Endothelial cell of umbilical vein (primary cell): ENCODE data around the gene DDX59. TPM values are rescaled to one million over a fixed set of nuclear protein-coding genes. Genes with fewer than 3 reads are reported as not detected.

ENCODE experiments used
- BruUV-seq: library from RNA; stranded (reverse); fragments of 400-500 nt; replicated peaks from 2 replicates; lab custom pipeline; 2021; lab: Mats Ljungman, UMichigan
- CTCF ChIA-PET: fragments of 300-600, 350-600 bp; sonication (Branson Sonifier 250); formaldehyde crosslinking; loops from one replicate; lab custom pipeline; 2021; ENCODE audit warnings: antibody characterized with exemption, inconsistent platforms; lab: Charles Lee
- POLR2A ChIA-PET: fragments of 300-600, 350-600 bp; sonication (Branson Sonifier 250); formaldehyde crosslinking; loops from one replicate; lab custom pipeline; 2021; ENCODE audit warnings: antibody characterized with exemption, inconsistent platforms; lab: Charles Lee
- DNase-seq: peaks from one replicate; pipeline ENCODE4 v3.0.0-alpha.2; 2011; ENCODE audit warnings: low read depth, low spot score
- FAIRE-seq: peaks from 2 replicates; lab custom pipeline; 2011; peaks lifted over from hg19 to GRCh38; lab: Jason Lieb, UNC
- H2AFZ ChIP-seq: 2 replicates; pipeline ENCODE4 v1.6.0; 2012; ENCODE audit warnings: low read depth, low read length, control low read depth, inconsistent platforms
- H3K27ac ChIP-seq: 2 replicates; pipeline ENCODE4 v1.5.1; 2011; ENCODE audit warnings: low read depth, mild to moderate bottlenecking, control low read depth, low read length, moderate library complexity; ENCODE audit not compliant: insufficient read depth
- H3K27me3 ChIP-seq, 2 experiments: 2 replicates each; pipeline versions ENCODE4 v1.6.0 to v1.6.1; 2011; ENCODE audit warnings: low read length in 2 of 2, mixed read lengths in 1 of 2; ENCODE audit not compliant: control insufficient read depth in 2 of 2, insufficient read depth in 2 of 2
- H3K36me3 ChIP-seq, 2 experiments: 2 replicates in 1 of 2; 3 replicates in 1 of 2; pipeline ENCODE4 v1.5.1; 2011; ENCODE audit warnings: low read length in 2 of 2, mild to moderate bottlenecking in 1 of 2, moderate library complexity in 1 of 2; ENCODE audit not compliant: control insufficient read depth in 2 of 2, insufficient read depth in 2 of 2; ENCODE audit errors: extremely low read depth in 1 of 2
- H3K4me1 ChIP-seq: 3 replicates; pipeline ENCODE4 v1.5.1; 2011; ENCODE audit warnings: mild to moderate bottlenecking, low read length; ENCODE audit not compliant: control insufficient read depth, insufficient read depth; ENCODE audit errors: extremely low read depth
- H3K4me2 ChIP-seq: 2 replicates; pipeline ENCODE4 v1.6.1; 2011; ENCODE audit warnings: low read length, control low read depth, mixed read lengths; ENCODE audit not compliant: insufficient read depth
- H3K4me3 ChIP-seq, 3 experiments: fragments of 200-600 bp in 1 of 3; sonication (generic), shearing (Covaris generic) in 1 of 3; replicated peaks in 1 of 3; 2 replicates each; pipeline ENCODE4 v1.5.1; 2011 to 2016; ENCODE audit warnings: control low read depth in 3 of 3, low read length in 3 of 3, mild to moderate bottlenecking in 2 of 3, inconsistent platforms in 1 of 3, low read depth in 1 of 3, moderate library complexity in 1 of 3; ENCODE audit not compliant: insufficient read depth in 1 of 3
- H3K79me2 ChIP-seq: 2 replicates; pipeline ENCODE4 v1.6.0; 2012; ENCODE audit warnings: low read length, inconsistent platforms; ENCODE audit not compliant: control insufficient read depth, insufficient read depth
- H3K9ac ChIP-seq: replicated peaks from 2 replicates; pipeline ENCODE3; 2011; ENCODE audit warnings: low read length, control low read depth; ENCODE audit not compliant: insufficient read depth; ENCODE audit errors: extremely low read depth
- H3K9me1 ChIP-seq: replicated peaks from 3 replicates; pipeline ENCODE4 v1.6.0; 2011; ENCODE audit warnings: mild to moderate bottlenecking, low read length; ENCODE audit not compliant: control insufficient read depth, insufficient read depth; ENCODE audit errors: extremely low read depth
- H3K9me3 ChIP-seq: replicated peaks from 2 replicates; pipeline ENCODE4 v1.5.1; 2012; ENCODE audit warnings: low read length, inconsistent platforms; ENCODE audit not compliant: control insufficient read depth, insufficient read depth
- H4K20me1 ChIP-seq: replicated peaks from 2 replicates; pipeline ENCODE3; 2011; ENCODE audit warnings: mild to moderate bottlenecking, low read length; ENCODE audit not compliant: control insufficient read depth, insufficient read depth; ENCODE audit errors: extremely low read depth
- EZH2 ChIP-seq: IDR thresholded peaks from 2 replicates; pipeline ENCODE4 v1.6.1; 2012; ENCODE audit warnings: borderline replicate concordance, low read depth, mild to moderate bottlenecking, moderate library complexity, low read length, inconsistent platforms; ENCODE audit not compliant: severe bottlenecking
- FOS ChIP-seq: IDR thresholded peaks from 2 replicates; pipeline ENCODE4 v1.6.1; 2011; ENCODE audit warnings: mild to moderate bottlenecking, low read length, moderate library complexity, borderline replicate concordance; ENCODE audit not compliant: insufficient read depth
- GATA2 ChIP-seq: IDR thresholded peaks from 2 replicates; pipeline ENCODE4 v1.7.0; 2011; ENCODE audit warnings: low read depth, mild to moderate bottlenecking, moderate library complexity, mixed read lengths, low read length; ENCODE audit not compliant: insufficient read length, insufficient read depth
- JUN ChIP-seq: IDR thresholded peaks from 2 replicates; pipeline ENCODE4 v1.6.1; 2011; ENCODE audit warnings: borderline replicate concordance, low read depth; ENCODE audit not compliant: insufficient read length, insufficient read depth
- MYC ChIP-seq: IDR thresholded peaks from one replicate; pipeline ENCODE4 v1.6.1; 2011; ENCODE audit warnings: mild to moderate bottlenecking, low read depth, low read length
- POLR2A ChIP-seq: IDR thresholded peaks from 2 replicates; pipeline ENCODE4 v1.6.1; 2012; ENCODE audit warnings: low read depth, mild to moderate bottlenecking, control low read depth, low read length
- POLR2AphosphoS5 ChIP-seq: IDR thresholded peaks from 2 replicates; pipeline ENCODE4 v1.6.1; 2012; ENCODE audit warnings: low read depth, mild to moderate bottlenecking, control low read depth, low read length, moderate library complexity; ENCODE audit not compliant: insufficient read depth
- dilution Hi-C: fragments of 300-500 bp; cut with MboI; formaldehyde crosslinking; loops from one replicate; pipeline ENCODE4 v1.15.0; 2019; ENCODE audit warnings: low sequenced_read_pairs; ENCODE audit not compliant: extremely low pct_ligation_motif_present
- intact Hi-C: fragments of 100-400 bp; cut with micrococcal nuclease; formaldehyde crosslinking; loops from one replicate; pipeline ENCODE4 v1.10.0; 2022
- polyA plus RNA-seq, 4 experiments: library from polyadenylated mRNA; depleted of rRNA in 3 of 4; stranded (reverse) in 3 of 4; unstranded in 1 of 4; fragments of >200 nt; gene quantifications; 2 replicates each; pipeline versions ENCODE4 v1.2.1 to v1.2.3, GENCODE V29; 2011 to 2012; ENCODE audit warnings: missing spikeins in 1 of 4
- total RNA-seq: library from RNA; stranded (reverse); gene quantifications from 2 replicates; pipeline ENCODE4 v1.2.3, GENCODE V29; 2021
- TF ChIP-seq, protein P1 (sequence below), 2 donors: IDR thresholded peaks; 1 replicate in 1 of 2; 2 replicates in 1 of 2; pipeline ENCODE4 v1.5.1; 2011; ENCODE audit warnings: low read length in 2 of 2, mild to moderate bottlenecking in 2 of 2, moderate library complexity in 2 of 2, control low read depth in 1 of 2, inconsistent platforms in 1 of 2, low read depth in 1 of 2; ENCODE audit not compliant: insufficient read depth in 1 of 2; ENCODE audit errors: extremely low read depth in 1 of 2
- TF ChIP-seq, protein P2 (sequence below): IDR thresholded peaks from 2 replicates; pipeline ENCODE4 v1.6.1; 2011; ENCODE audit not compliant: insufficient read depth, insufficient read length

Gene DDX59
- total and polyA plus RNA-seq, 2 donors (not counting 3 experiments of a cell fraction or from before 2014, with no cell fraction given): 8.1 to 17.7 TPM

DNA sequence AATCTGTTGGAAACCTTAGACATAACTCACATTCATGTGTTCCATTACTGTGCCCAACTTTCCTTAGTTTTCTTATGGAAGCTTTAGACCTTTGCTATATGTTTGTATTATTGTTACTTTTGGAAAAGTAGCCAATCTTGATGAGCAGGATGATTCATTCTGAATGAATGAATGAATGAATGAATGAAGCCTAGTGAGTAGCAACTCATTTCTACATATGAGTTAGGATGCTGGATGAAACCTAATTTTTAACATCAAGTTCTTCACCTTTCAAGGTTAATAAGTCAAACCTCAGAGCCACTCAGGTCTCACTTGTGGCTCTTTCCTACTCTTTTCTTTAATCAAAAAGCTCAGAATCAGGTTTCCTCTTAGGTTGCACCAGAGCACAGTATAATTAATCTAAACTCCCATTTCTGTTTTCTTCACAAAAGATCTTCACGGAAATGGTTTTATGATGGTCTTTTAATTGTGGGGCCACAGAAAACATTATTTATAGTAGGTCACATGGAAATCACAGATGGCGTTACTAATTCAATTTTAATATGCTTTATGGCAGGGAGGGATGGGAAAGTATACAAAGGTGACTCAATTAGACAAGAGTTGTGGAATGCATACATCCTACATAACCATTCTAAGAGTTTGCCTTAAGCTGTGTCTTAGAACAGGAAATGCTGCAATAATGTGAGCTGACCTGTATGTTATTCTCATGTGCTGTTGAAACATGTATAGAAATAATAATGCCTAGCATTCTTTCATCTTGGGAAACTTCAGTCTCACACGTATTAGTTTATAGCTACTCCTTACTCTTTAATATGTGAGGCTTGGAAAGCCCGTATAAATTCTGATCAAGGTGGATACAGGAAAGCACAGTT is 4.5 kb upstream of the DDX59 start:
- POLR2A ChIA-PET: no interaction called here
- Histone ChIP-seq H3K9ac (no peak overlapping the region), H3K9me3 (no peaks in the 10 kb centered on the region), H3K79me2 (no peaks in the 10 kb centered on the region), H3K4me3 (no peak overlapping the region), H3K27me3 (no peaks in the 10 kb centered on the region), H3K27ac (no peak overlapping the region), H3K4me2 (no peak overlapping the region), H2AFZ (no peak overlapping the region), H4K20me1 (no peaks in the 10 kb centered on the region), H3K9me1 (no peaks in the 10 kb centered on the region), H3K36me3 (no peaks in the 10 kb centered on the region), H3K4me1 (peaks cover 14% of the 10 kb centered on the region)
- CTCF ChIA-PET: interaction anchor here (0.6 to 2.5 kb wide), 2 partner anchors 30 to 52 kb away, joined by 3 to 10 read pairs; no protein-coding TSS in a partner anchor
- DNase-seq (no peak), FAIRE-seq (no peak)
- no peak for TF ChIP-seq POLR2A
- no peak for TF ChIP-seq MYC
- TF ChIP-seq POLR2AphosphoS5: no peak
- no peak for TF ChIP-seq GATA2
- no peak for TF ChIP-seq EZH2
- TF ChIP-seq, protein P1, sequence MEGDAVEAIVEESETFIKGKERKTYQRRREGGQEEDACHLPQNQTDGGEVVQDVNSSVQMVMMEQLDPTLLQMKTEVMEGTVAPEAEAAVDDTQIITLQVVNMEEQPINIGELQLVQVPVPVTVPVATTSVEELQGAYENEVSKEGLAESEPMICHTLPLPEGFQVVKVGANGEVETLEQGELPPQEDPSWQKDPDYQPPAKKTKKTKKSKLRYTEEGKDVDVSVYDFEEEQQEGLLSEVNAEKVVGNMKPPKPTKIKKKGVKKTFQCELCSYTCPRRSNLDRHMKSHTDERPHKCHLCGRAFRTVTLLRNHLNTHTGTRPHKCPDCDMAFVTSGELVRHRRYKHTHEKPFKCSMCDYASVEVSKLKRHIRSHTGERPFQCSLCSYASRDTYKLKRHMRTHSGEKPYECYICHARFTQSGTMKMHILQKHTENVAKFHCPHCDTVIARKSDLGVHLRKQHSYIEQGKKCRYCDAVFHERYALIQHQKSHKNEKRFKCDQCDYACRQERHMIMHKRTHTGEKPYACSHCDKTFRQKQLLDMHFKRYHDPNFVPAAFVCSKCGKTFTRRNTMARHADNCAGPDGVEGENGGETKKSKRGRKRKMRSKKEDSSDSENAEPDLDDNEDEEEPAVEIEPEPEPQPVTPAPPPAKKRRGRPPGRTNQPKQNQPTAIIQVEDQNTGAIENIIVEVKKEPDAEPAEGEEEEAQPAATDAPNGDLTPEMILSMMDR (IDR thresholded peaks at IDR 0.05; ENCODE audit: extremely low read depth in 1 of 2, insufficient read depth in 1 of 2, low read depth in 1 of 2, low read length in 2 of 2): no peak
- TF ChIP-seq FOS: no peak
- TF ChIP-seq, protein P2, sequence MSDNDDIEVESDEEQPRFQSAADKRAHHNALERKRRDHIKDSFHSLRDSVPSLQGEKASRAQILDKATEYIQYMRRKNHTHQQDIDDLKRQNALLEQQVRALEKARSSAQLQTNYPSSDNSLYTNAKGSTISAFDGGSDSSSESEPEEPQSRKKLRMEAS: no peak
- no peak for TF ChIP-seq JUN
- intact Hi-C loops: no loop called here
- no TSS peak for BruUV-seq
- dilution Hi-C loops: no loop called here
